GM23338 (cell line): ENCODE results near the gene TCFL5. TPM values are rescaled to one million over a fixed set of nuclear protein-coding genes. Genes with fewer than 3 reads are reported as not detected.

ENCODE experiments used
- ATAC-seq: fragments of 200-7000 bp; cut with Tn5 transposase; 3 replicates; pipeline ENCODE4 v1.9.1; 2020
- DNase-seq: peaks from one replicate; pipeline ENCODE4 v3.0.0-alpha.2; 2015; ENCODE audit warnings: low spot score
- H2AFZ ChIP-seq: fragments of 200-600 bp; sonication (generic); 2 replicates; pipeline ENCODE4 v1.8.0; 2016; ENCODE audit warnings: antibody characterized with exemption, mild to moderate bottlenecking, moderate library complexity
- H3F3A ChIP-seq: fragments of 200-600 bp; sonication (generic); replicated peaks from 2 replicates; pipeline ENCODE4 v1.8.0; 2017; ENCODE audit warnings: antibody characterized with exemption, mixed run types, low read depth
- H3K27ac ChIP-seq: fragments of 200-600 bp; sonication (generic); 2 replicates; pipeline ENCODE4 v1.6.1; 2016; ENCODE audit warnings: low read depth
- H3K27me3 ChIP-seq: fragments of 200-600 bp; sonication (generic); 2 replicates; pipeline ENCODE4 v1.8.0; 2016; ENCODE audit warnings: mild to moderate bottlenecking, mixed run types, moderate library complexity; ENCODE audit not compliant: insufficient read depth
- H3K36me3 ChIP-seq: fragments of 200-600 bp; sonication (generic); 2 replicates; pipeline ENCODE4 v1.8.0; 2016; ENCODE audit warnings: mild to moderate bottlenecking; ENCODE audit not compliant: insufficient read depth
- H3K4me1 ChIP-seq: fragments of 200-600 bp; sonication (generic); 2 replicates; pipeline ENCODE4 v1.8.0; 2016; ENCODE audit warnings: mild to moderate bottlenecking, moderate library complexity; ENCODE audit not compliant: insufficient read depth
- H3K4me2 ChIP-seq: fragments of 200-600 bp; sonication (generic); 2 replicates; pipeline ENCODE4 v1.7.1; 2017; ENCODE audit warnings: mixed run types
- H3K4me3 ChIP-seq: fragments of 200-600 bp; sonication (generic); 2 replicates; pipeline ENCODE4 v1.6.1; 2016; ENCODE audit warnings: mixed run types
- H3K79me2 ChIP-seq: fragments of 200-600 bp; sonication (generic); replicated peaks from 2 replicates; pipeline ENCODE4 v1.8.0; 2017; ENCODE audit warnings: mild to moderate bottlenecking; ENCODE audit not compliant: insufficient read depth
- H3K9me2 ChIP-seq: fragments of 200-600 bp; sonication (generic); 2 replicates; pipeline ENCODE4 v1.8.0; 2017; ENCODE audit not compliant: insufficient read depth
- H4K20me1 ChIP-seq: fragments of 200-600 bp; sonication (generic); replicated peaks from 2 replicates; pipeline ENCODE4 v1.8.0; 2017; ENCODE audit warnings: mild to moderate bottlenecking; ENCODE audit not compliant: insufficient read depth
- H3K27ac Mint-ChIP-seq: 2 replicates; pipeline ENCODE4 v1.8.0; 2020; ENCODE audit warnings: inconsistent platforms, mild to moderate bottlenecking, moderate library complexity, mixed read lengths
- H3K27me3 Mint-ChIP-seq: 3 replicates; pipeline ENCODE4 v1.8.0; 2022; ENCODE audit warnings: low read depth, mild to moderate bottlenecking, moderate library complexity, mixed read lengths, inconsistent platforms; ENCODE audit not compliant: insufficient read depth, poor library complexity
- H3K36me3 Mint-ChIP-seq: 3 replicates; pipeline ENCODE4 v1.8.0; 2021; ENCODE audit warnings: low read depth, mild to moderate bottlenecking, inconsistent platforms, moderate library complexity, mixed read lengths
- H3K4me1 Mint-ChIP-seq: 3 replicates; pipeline ENCODE4 v1.8.0; 2020; ENCODE audit warnings: mild to moderate bottlenecking, inconsistent platforms, mixed read lengths
- H3K4me3 Mint-ChIP-seq: 3 replicates; pipeline ENCODE4 v1.8.0; 2021; ENCODE audit warnings: moderate library complexity, mild to moderate bottlenecking, inconsistent platforms, mixed read lengths
- H3K9me3 Mint-ChIP-seq: 3 replicates; pipeline ENCODE4 v1.8.0; 2020; ENCODE audit warnings: moderate library complexity, mild to moderate bottlenecking, inconsistent platforms, mixed read lengths
- CREB1 ChIP-seq: fragments of 250-450 bp; sonication (Bioruptor Pico); IDR thresholded peaks from 2 replicates; pipeline ENCODE4 v1.5.0; 2020; ENCODE audit warnings: low read depth, mild to moderate bottlenecking, moderate library complexity
- CTCF ChIP-seq, 2 experiments: fragments of 200-600 bp in 1 of 2; sonication (generic) in 1 of 2; conservative IDR thresholded peaks; 2 replicates each; pipeline versions ENCODE4 v1.5.1 to v1.6.1; 2016 to 2017; ENCODE audit warnings: antibody characterized with exemption in 2 of 2, low read depth in 2 of 2, mild to moderate bottlenecking in 2 of 2, moderate library complexity in 1 of 2
- ETS1 ChIP-seq: IDR thresholded peaks from 2 replicates; pipeline ENCODE4 v1.6.1; 2016; ENCODE audit warnings: antibody characterized with exemption
- EZH2 ChIP-seq: fragments of 200-600 bp; sonication (generic); IDR thresholded peaks from one replicate; pipeline ENCODE4 v1.8.0; 2017; ENCODE audit warnings: antibody characterized with exemption, mild to moderate bottlenecking, low read depth; ENCODE audit not compliant: unreplicated experiment
- EZH2phosphoT487 ChIP-seq: fragments of 200-600 bp; sonication (generic); IDR thresholded peaks from one replicate; pipeline ENCODE4 v1.8.1; 2018; ENCODE audit warnings: antibody characterized with exemption; ENCODE audit not compliant: unreplicated experiment
- JUNB ChIP-seq: IDR thresholded peaks from one replicate; pipeline ENCODE4 v1.6.1; 2016; ENCODE audit warnings: antibody characterized with exemption; ENCODE audit not compliant: unreplicated experiment
- NANOG ChIP-seq: IDR thresholded peaks from 2 replicates; pipeline ENCODE4 v1.6.1; 2016; ENCODE audit warnings: antibody characterized with exemption, borderline replicate concordance
- POLR2AphosphoS5 ChIP-seq: IDR thresholded peaks from 2 replicates; pipeline ENCODE4 v1.6.1; 2016; ENCODE audit warnings: antibody characterized with exemption, low read depth
- REST ChIP-seq: IDR thresholded peaks from one replicate; pipeline ENCODE4 v1.6.1; 2018; ENCODE audit warnings: antibody characterized with exemption; ENCODE audit not compliant: unreplicated experiment
- STAT1 ChIP-seq: IDR thresholded peaks from one replicate; pipeline ENCODE4 v1.6.1; 2016; ENCODE audit warnings: antibody characterized with exemption; ENCODE audit not compliant: unreplicated experiment
- ZNF331 ChIP-seq: fragments of 250-450 bp; sonication (Bioruptor Pico); IDR thresholded peaks from 2 replicates; pipeline ENCODE4 v1.5.0; 2020; ENCODE audit warnings: low read depth, mild to moderate bottlenecking, moderate library complexity
- polyA plus RNA-seq: library from polyadenylated mRNA; unstranded; fragments of >200 nt; fragmentation: Nextera tagmentation; extraction: Ambion mirVana; gene quantifications from 2 replicates; pipeline ENCODE4 v1.2.1, GENCODE V29; 2016
- total RNA-seq: library from RNA; depleted of rRNA; stranded (reverse); fragments of >200 nt; shearing (Covaris generic); gene quantifications from 2 replicates; pipeline ENCODE4 v1.2.3, GENCODE V29; 2014

Gene TCFL5
- total and polyA plus RNA-seq, 2 experiments from 2014 or later, result 5.8 to 19.3 TPM

- Histone ChIP-seq H3K4me1 (peaks cover 17% of the 10 kb centered on the region), H3K79me2 (peaks cover 96% of the 10 kb centered on the region), H3K27ac (0 out of 2 replicates have a peak overlapping the region, but pooled peaks have one; percentile 39), H3K27me3 (no peaks in the 10 kb centered on the region), H3K4me2 (no peak overlapping the region), H2AFZ (no peak overlapping the region), H4K20me1 (peaks cover 81% of the 10 kb centered on the region), H3K4me3 (no peak overlapping the region), H3K9me2 (no peaks in the 10 kb centered on the region), H3K36me3 (peaks cover 79% of the 10 kb centered on the region), H3F3A (peaks cover 80% of the 10 kb centered on the region)
- peaks cover 9% of the 10 kb centered on the region for H3K27me3 Mint-ChIP-seq
- H3K4me3 Mint-ChIP-seq, result no peak overlapping the region
- peaks cover 81% of the 10 kb centered on the region for H3K36me3 Mint-ChIP-seq
- no peak for DNase-seq
- H3K9me3 Mint-ChIP-seq, result no peaks in the 10 kb centered on the region
- ATAC-seq, result no peak
- peaks cover 15% of the 10 kb centered on the region for H3K4me1 Mint-ChIP-seq
- TF ChIP-seq ETS1, result no peak
- no peak for TF ChIP-seq STAT1
- no peak for TF ChIP-seq NANOG
- no peak for TF ChIP-seq POLR2AphosphoS5
- TF ChIP-seq REST, result no peak
- no peak overlapping the region; the same call in 1 of the 2 replicates for H3K27ac Mint-ChIP-seq
Observed at GRCh38 chr20:62910217-62910766, 48.7 kb upstream of the TCFL5 start.

- H3K27ac Mint-ChIP-seq, result peak overlapping the region; percentile 57
- H3K79me2 ChIP-seq, result peaks cover 95% of the 10 kb centered on the region
- ATAC-seq, result no peak
- H2AFZ ChIP-seq, result no peak overlapping the region
- H3K27me3 ChIP-seq, result no peaks in the 10 kb centered on the region
- DNase-seq, result no peak
- no peak overlapping the region for H3K4me3 ChIP-seq
- H3K4me3 Mint-ChIP-seq, result no peak overlapping the region
- peaks cover 87% of the 10 kb centered on the region for H3K36me3 ChIP-seq
- H3K9me3 Mint-ChIP-seq, result no peaks in the 10 kb centered on the region
- peaks cover 9% of the 10 kb centered on the region for H3K27me3 Mint-ChIP-seq
- H3K27ac ChIP-seq, result peak overlapping the region; percentile 59
- H3K4me1 ChIP-seq, result peaks cover 14% of the 10 kb centered on the region
- peaks cover 81% of the 10 kb centered on the region for H4K20me1 ChIP-seq
- no peaks in the 10 kb centered on the region for H3K9me2 ChIP-seq
- H3K4me2 ChIP-seq, result no peak overlapping the region
- H3K4me1 Mint-ChIP-seq, result peaks cover 7% of the 10 kb centered on the region
- peaks cover 92% of the 10 kb centered on the region for H3K36me3 Mint-ChIP-seq
- H3F3A ChIP-seq, result peaks cover 87% of the 10 kb centered on the region
- TF ChIP-seq CREB1 (CRISPR knock-in tag) (no peak), JUNB (no peak), ZNF331 (no peak), ETS1 (no peak), EZH2phosphoT487 (no peak), POLR2AphosphoS5 (no peak), CTCF (conservative IDR thresholded peaks at IDR 0.05; ENCODE audit: low read depth in 2 of 2) (no peak), REST (no peak), EZH2 (no peak)
Observed at GRCh38 chr20:62908971-62909791, 47.6 kb upstream of the TCFL5 start.
